HPDE6-E6E7 (cell line): ENCODE results near the gene SLC1A1.

Experiments
- DNase-seq: peaks from one replicate; pipeline ENCODE4 v3.0.0; 2011; ENCODE audit warnings: missing footprints; ENCODE audit errors: extremely low spot score

The SLC1A1 gene

DNA sequence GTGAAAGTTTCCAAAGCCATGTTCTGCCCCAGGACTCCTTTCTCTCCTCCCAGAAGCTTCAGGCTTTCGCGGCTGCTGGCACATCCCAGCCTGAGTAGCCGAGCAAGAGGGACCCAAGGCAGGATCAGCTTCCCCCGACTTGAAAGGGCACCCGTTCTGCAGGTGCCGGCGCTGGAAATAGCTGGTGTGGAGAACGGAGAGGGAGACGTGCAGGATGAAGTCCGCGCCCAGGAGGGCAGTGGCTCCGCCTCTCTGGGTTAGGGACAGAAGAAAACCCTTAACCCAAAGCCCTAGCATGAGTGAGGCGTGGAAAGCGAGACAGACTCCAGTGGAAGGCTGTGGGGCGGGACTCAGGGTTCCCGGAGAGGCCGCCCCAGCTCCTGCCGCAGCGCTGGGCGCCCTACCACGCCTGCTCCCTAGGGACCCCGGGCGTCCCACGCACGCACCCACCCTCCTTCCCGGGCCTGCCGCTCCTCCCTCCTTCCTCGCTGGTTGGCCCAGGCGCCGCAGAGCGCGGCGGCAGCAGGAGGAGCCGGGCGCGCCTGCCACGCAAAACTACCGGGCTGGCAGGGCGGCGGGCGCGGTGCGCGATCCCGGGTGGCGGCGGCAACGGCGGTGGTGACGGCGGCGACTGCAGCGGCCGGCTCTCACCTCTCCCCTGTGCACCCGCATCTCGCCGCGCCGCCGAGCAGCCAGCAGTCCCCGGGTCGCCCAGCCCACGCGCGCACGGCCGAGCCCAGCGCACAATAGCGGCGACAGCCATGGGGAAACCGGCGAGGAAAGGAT, at the start of gene SLC1A1:
Gene SLC1A1 (plus strand): TSS at position 550 of the 786 bp plus-strand sequence. CDS start 212 bp downstream, at position 762.
- no peak for DNase-seq

DNA sequence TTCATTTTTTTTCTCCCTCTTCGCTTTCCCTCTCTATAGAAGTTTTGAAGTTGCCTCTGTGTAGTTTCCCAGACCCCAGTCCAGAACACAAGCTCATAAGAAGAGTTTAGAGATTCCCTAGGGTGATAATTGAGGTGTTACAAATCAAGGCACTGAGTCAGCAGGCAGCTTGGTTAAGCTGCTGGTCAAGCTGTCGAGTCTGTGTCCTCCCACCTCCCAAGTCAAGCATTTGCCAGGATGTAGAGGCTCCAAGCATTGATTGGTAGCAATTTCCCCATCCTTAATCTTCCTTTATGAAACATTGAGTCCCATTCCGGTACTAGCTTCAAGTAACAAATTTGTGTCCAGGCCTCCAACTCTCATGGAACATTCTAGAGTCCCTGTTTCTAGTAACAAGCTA, 47.5 kb upstream of the SLC1A1 start:
- DNase-seq: no peak

DNA sequence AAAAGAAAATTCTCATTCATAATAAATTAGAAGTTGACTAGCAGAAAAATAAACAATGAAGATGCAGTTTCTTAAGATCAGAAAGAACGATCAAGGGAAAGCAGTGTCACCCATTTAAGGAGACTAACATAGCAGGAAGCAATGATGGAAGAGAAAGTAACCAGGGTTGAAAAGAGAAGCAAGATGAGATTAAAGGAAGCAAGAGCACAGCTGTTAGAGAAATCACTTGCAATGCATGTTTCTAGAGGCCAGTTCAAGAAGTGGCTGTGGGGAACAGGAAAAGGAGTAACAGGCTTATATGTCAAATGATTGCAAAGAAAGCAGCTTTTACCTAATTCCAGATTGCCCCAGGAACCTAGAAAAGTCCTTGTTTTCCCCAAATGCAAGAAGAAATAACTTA, 46.8 kb upstream of the SLC1A1 start:
- DNase-seq: no peak

DNA sequence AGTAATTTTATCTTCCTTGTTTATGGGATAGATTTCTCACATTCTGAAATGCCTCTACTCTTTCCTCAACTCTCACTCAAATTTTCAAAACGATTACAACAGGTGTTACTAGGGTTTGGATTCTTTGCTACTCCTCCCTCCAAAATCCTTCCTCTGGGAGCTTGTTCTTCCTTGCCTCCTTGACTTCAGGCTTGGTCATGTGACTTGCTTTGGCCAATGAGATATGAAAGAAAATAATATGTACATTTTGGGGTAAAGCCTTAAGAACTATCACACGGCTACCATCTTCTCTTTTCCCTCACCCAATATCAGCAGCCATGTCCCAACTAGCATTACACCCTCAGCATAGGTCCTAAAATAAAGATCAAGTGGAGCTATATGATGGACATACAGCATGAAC, 28.8 kb upstream of the SLC1A1 start:
- no peak for DNase-seq

DNA sequence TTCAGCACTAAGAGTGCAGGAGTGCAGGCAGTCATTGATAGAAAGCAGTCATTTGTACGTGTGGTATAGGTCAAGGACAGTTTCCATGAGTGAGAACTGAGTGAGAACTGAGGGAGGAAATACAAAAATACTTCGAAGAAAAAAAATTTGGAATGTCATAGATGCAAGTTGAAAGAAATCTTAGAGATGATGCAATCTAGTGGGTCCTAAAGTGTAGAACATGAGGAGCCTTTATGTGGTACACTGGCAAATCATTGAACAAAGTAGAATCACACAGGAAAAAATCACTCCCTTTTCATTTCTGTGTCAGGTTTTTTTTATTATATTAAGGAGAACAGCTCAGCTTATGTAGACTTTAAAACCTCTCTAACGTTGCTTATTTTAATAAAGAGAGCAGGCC, 26.4 kb upstream of the SLC1A1 start:
- DNase-seq: no peak

DNA sequence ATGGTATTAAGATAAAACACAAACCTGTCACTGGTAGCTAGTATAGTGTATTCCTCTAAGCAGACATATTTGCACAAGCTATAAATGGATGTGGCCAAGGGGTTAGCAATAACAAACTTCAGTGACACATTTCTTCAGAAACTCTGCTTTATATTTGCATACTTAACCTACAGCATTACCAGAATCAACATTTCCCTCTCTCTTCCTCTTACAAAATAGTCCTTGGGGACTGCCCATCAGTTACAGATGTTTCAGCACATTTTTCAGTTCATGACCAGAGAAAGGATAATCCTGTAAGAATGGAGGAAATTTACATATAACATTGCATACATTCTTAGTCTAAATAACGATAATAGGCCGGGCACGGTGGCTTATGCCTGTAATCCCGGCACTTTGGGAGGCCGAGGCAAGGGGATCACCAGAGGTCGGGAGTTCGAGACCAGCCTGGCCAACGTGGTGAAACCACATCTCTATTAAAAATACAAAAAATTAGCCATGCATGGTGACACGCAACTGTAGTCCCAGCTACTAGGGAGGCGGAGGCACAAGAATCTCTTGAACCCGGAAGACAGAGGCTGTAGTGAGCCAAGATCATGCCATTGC, 25.3 kb upstream of the SLC1A1 start:
- no peak for DNase-seq

DNA sequence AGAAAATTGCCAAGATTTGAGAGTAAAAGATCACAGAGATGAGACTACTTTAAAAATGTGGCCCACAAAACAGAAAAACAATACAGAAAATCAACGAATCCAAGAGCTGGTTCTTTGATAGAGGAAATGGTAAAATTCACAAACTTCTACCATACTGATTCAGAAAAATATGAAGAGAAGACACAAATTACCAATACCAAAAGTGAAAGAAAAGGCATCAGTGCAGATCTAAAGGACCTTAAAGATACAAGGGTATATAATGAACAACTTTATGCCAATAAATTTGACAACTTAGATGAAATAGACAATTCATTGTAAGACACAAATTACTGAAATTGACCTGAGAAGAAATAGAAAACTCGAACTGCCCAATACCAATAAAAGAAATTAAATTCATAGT, 24.4 kb upstream of the SLC1A1 start:
- DNase-seq: no peak

DNA sequence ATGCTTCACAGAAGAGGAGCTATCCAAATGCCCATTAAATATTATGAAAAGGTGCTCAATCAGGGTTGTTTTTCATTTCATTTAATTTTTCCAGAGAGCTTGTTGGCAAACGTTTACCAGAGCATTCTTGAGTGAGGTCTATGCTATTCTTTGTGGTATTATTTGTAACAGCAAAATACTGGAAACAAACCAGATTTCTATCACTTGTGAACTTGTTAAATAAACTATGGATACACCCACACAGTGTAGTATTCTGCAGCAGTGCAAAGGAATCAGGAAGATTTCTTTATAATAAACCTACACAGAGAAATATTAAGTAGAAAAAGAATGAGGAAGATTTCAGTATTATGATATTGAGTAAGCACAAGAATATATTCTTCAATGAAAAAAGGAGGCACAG, 15.0 kb upstream of the SLC1A1 start:
- DNase-seq: no peak

DNA sequence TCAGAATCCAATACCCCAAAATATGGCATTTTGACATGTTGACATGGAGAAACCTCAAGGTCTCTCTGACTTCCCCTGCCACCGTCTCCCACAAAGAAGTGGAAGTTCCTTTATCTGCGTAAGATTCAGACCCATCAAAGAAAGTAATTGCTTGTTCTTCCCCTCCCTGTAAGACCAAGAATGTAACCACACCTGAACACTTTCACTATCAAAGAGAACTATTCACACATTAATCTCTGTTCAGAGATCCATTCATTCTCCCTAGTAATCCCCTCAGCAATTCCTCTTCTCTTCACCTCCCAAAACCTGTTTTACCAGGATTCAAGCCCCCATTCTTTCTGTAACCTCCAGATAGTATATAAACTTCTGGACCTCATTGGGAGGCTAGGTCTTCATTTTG, 4.1 kb upstream of the SLC1A1 start:
- DNase-seq: no peak

DNA sequence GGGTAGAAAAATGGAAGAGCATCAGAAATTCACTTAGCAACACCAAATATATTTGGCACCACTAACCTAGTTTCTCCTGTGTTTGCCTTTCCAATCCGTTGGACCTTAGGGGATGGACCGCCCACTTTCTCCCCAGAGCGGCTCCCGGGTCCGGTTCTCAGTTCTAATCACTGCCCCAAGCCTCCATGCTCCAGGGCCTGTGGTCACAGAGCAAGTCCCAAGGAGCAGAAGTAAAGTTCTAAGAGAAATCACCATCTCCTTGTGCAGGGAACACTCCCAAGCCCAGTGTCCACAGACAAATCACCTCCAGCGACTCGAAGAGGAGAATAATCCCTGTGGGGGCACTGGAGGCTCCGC, 728 bp upstream of the SLC1A1 start:
- DNase-seq: no peak

DNA sequence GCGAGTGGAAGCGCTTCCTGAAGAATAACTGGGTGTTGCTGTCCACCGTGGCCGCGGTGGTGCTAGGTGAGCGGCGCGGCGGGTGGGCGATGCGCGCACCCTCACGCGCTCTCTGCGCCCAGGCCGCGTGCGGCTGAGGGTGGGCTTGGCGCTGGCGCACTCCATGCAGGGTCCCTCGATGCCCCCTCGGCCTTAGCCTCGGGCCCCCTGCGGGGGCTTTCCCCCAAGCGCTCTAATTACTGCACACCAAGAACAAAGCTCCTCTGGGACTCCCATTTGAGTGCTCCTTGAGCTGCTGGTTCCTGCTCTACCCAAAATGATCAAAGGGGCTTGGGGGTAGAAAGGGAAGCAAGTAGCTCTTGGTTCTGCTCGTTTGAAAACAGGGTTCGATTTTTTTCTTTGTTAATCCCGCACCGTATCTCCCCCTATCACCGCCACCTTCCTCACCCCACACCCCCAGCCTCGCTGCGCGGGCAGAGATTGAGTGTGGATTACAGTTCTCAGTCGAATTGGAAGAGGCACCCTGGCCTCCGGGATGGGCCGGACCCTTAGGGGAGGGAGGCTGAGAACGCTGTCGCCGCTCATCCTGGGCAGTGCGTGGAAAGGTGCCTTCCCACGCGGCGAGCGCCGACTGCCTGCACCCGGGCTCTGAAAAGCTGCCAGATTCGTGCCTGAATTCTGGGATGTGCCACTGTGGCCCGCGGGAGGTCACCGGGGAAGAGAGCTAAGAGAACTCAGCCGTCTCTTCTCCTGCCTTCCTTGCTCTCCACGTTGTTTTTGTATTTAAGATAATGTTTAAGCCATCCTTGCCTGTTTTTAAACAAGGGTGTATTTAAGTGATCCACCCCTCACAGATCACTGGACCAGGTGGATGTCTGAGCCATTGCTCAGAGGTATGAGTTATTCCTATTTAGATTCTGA, 697 bp downstream of the SLC1A1 start:
- DNase-seq: no peak

DNA sequence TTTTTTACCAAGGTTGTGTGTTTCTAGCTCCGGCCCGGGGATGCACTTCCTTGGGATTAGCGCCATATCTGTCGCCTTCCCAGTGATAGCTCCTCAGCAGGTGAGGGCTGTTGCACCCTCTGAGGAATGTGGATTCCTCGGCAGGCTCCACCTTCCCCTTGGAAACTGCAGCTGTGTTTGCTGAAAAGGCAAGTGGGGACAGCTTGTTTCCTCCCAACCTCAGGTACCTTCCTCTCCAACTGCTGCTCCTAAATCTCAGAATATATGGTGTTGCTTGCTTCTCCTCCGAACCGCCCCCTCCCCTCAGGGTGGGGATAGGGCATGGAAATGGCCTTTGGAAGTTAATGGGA, 1.3 kb downstream of the SLC1A1 start:
- no peak for DNase-seq

DNA sequence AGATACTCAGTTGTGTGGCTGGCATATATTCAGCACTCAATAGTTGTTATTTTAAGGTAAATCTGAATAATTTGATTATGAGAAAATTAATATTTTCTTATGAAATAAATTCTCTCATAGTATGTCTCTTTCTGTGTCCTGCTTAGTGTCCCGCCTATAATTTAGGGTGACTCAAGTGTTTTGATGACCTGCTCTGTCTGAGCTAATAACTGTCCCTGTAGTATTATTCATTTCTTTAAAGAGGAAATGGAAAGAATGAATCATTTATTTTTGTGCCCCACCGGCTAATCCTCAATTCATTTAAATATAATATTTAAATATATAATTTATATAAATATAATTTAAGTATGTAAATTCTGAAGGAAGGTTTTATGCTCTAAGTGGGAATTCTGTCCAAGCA, 4.1 kb downstream of the SLC1A1 start:
- no peak for DNase-seq

DNA sequence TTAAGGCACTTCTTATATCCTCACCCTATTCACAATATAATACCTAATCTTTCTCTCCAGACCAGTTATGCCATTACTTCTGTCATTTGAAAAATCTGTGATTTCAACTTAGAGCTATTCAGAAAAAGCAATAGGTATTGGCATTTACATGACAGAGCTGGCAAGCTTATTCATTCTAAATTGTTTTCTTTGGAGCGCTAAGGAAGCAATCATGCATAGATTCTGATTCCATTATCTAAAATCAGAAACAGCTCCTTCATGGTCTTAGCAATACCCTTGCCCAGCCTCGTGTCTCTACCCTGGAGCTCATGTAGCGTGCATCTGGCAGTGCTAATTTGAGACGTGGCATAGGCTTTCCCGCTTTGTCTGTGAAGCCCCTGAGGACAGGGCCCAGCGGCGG, 4.5 kb downstream of the SLC1A1 start:
- DNase-seq: no peak

DNA sequence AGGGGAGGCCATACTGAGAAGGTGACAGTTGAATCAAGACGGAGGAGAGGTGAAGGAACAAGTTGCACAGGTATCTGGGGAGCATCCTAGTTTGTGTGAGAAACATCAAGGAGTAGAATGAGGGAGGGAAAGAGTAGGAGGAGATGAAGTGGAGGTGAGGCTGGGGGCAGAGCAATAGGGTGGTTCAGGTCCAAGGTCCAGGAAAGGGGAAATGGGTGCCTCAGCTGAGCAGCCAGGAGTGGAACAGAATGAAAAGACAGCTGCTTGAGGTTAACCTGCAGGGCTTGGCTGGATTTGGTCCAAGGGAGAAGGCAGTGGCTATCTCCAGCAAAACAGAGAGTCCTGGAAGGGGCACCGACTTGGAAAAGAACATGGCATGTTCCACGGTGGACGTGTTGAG, 5.3 kb downstream of the SLC1A1 start:
- no peak for DNase-seq

DNA sequence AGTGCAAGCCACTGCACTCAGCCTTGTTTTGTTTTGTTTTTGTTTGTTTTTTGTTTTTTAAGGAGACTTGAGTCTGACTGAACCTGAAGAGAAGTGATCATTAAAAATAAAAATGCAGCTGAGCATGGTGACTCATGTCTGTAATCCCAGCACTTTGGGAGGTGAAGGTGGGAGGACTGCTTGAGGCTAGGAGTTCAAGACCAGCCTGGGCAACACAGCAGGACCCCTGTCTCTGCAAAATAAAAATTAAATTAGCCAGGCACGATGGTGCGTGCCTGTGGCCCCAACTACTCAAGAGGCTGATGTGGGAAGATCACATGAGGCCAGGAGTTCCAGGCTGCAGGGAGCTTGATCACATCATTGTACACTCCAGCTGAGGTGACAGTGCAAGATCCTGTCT, 6.2 kb downstream of the SLC1A1 start:
- no peak for DNase-seq

DNA sequence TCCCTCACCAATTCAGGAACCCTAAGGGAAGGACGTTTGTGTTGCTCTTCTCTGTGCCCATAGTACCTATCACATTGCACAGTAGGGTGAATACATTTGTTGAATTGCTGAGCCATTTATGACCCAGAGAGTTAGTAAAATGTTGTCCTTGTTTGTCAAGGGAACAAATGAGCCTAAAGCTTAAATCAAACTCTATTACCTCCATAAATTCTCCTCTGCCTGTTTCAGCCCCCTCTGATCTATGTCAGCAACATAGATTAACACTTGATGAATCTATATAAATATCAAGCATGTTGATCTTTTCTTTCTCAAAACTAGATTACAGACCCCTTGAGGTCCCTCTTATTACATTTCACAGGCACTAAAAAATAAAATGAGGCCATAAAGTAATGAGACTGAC, 7.1 kb downstream of the SLC1A1 start:
- DNase-seq: no peak

DNA sequence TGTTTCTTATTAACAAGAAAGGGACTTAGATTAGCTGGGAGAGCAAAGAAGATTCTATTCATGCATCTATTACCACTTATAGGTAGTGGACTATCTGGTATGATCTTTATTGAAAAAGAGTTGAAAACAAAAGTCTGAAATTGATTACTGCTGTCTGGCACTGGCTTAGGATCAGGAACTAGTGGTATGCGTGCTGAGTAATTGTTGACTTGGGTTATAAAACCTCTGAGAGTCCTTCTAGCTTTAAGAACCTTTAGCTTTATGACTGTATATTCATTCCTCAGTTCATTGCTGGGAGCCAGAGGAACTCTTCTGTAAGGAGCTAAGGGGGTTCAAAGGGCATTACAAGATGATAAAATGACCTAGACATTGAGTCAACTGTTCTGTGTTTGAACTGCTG, 7.6 kb downstream of the SLC1A1 start:
- DNase-seq: no peak

DNA sequence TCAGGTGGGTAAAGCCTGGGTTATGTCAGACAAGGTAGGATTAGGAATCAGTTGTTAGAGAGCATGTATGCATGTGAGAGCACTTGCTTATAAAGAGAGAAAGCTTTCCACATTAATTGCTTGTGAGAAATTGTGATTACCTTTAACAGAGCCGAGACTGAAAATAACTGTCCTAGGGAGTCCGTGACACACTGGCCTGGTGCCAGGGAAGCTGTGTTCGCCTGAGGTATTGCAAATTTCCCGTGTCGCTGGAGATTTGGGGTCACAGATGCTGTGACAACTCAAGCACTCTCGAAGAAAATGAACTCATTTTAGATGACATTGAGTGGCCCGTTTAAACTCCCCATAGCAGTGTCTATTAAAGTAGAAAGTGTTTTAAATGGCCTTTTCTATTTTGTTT, 9.6 kb downstream of the SLC1A1 start:
- DNase-seq: no peak

DNA sequence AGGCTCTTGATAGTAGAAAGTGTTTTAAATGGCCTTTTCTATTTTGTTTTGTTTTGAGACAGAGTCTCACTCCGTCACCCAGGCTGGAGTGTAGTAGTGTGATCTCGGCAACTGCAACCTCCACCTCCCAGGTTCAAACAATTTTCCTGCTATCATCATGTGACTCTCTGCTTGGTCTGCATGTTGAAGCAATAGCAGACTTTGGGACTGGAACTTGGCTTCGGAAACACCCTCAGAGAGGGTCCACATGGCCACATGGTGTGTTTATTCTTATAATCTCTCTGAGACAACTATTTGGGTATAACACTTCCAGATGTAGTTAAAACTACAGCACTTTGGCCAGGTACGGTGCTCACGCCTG, 10.9 kb downstream of the SLC1A1 start:
- no peak for DNase-seq

DNA sequence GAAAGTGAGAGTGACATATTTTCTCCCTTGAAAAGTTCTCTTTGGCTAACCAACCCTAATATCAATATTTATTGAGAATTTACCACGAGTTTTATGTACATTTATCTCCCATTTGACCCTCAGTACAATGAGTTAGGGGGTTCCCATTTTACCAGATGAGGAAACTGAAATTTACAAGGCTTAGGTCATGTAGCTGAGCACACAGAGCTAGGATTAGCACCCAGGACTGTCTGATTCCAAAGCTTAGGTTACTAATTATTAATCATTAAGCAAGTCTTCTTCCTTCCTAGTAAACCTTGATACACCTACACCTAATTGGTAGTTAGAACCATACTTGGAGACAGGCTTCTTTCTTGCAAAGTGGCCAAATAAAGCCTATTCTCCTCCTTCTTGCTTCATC, 12.2 kb downstream of the SLC1A1 start:
- no peak for DNase-seq

DNA sequence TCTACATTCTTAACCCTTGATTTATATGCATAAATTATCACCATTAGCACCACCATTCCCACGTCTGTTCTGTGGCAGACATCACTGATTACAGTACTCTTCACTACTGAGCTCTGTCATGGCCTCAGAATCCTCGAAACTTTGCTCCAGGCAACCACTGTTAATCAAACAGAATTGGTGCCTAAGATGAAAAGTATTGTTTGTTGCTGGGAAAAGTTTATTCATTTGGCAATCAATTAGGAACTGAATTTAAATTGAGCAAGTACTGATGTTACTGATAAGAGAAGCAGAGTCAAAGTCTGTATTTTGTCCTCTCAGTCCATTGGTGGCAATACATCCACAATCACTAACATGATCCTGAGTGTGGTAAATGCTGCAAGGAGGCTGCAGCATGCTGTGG, 12.8 kb downstream of the SLC1A1 start:
- DNase-seq: no peak

DNA sequence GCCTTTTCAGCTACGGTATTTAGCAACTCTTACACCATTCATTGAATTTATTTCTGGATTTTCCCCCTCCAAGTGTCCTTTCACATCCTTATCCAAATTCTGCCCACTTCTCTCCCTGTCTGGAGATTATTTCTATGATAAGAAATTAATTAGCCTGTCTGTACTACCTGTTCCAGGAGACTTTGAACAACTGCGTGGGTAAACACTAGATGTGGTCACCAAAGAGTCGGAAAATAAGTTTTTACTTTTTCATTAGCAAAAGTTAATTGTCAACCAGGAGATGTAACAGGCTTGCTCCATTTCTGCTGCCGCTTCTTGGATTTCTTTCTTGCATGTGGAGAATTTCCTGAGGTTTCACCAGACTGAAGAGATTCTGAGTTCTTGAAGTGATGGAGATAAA, 14.0 kb downstream of the SLC1A1 start:
- no peak for DNase-seq
